HG03064 (cell line): Measurements from ENCODE around the gene CLDN34.

Experiments used
- ATAC-seq: cut with Tn5 transposase; IDR thresholded peaks from one replicate; pipeline ENCODE4 v1.9.1; 2021; ENCODE audit warnings: low read depth; ENCODE audit not compliant: unreplicated experiment

CLDN34 gene, protein sequence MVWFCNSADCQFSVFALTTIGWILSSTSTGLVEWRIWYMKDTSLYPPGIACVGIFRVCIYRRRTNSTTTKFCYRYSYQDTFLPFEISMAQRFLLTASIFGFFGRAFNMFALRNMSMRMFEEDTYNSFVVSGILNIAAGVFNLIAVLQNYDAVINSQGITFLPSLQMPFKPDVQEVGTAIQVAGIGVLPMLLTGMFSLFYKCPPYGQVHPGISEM

DNA sequence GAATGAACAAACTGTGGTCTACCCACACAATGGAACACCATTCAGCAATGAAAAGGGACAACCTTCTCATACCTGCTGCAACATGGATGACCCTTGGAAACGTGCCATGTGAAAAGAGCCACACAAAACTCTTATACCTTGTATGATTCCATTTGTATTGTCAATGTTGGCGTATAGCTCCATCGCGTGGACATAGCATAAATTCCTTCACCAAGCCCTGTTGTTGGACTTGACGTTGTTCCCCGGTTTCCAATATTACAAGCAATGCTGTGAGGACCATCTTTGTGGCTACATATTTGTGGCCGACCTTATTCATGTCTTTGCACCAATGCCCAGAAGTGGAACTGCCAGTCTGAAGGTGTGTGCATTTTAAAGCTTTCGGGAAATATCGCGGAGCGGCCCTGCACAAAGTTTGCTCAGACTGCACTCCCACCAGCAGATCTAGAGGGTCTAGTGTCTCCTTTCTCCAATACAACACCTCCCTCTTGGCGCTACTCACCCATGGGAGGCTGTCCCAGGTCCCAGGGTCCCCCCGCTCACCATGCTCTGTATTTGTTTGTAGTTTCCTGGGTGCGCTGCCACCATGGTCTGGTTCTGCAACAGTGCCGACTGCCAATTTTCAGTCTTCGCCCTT is at the start of gene CLDN34:
CLDN34 (plus strand) TSS at position 584 of the 634 bp plus-strand sequence; CDS start at position 584, 0 bp downstream.
- ATAC-seq: no peak

DNA sequence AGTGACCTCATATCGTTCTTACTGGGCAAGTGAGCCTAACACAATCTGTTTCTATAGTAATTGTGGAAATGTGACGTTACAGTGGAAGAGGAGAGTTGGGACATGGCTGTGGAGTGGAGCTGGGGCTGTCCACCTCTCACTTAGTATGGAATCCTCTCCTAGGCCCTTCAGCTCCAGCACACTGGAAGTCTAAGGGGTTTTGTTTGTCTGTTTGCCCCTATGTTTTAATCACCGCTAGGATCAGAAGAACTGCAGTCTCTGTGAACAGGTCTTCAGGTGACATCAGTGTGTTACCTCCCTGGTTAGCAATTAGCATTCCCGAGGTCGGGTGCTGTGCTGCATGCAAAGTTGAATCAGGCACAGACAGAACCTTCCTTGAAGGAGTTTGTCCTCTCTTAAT is 49.3 kb upstream of the CLDN34 start:
- no peak for ATAC-seq

DNA sequence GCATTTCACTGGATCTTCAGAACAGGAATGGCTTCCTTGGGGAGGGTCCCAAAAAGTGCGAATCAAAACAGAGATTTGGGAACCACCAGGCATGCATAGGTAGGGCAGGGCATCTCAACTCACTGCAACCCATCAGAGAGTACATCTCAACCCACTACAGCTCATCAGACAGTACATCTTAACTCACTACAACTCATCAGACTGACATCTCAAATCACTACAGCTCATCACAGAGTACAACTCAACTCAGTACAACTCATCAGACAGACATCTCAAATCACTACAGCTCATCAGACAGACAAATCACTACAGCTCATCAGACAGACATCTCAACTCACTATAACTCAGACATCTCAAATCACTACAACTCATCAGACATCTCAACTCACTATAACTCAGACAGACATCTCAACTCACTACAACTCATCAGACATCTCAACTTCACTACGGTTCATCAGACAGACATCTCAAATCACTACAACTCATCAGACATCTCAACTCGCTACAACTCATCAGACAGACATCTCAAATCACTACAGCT is 47.5 kb upstream of the CLDN34 start:
- ATAC-seq: no peak

DNA sequence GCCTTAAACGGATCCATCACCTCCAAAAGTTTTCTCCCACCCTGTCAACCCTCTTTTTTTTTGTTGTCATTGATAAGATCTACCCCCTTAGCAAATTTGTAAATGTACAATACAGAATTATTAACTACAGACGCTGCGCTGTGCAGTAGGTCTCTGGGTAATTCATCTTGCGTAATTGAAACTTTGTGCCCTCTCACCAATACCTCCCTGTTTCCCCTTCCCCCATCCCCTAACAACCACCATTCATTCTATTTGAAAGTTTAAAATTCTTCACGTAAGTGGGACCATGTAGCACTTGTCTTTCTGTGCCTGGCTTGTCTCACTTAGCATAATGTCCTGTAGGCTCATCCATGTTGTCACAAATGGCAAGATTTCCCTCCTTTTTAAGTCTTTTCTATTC is 45.8 kb upstream of the CLDN34 start:
- no peak for ATAC-seq

DNA sequence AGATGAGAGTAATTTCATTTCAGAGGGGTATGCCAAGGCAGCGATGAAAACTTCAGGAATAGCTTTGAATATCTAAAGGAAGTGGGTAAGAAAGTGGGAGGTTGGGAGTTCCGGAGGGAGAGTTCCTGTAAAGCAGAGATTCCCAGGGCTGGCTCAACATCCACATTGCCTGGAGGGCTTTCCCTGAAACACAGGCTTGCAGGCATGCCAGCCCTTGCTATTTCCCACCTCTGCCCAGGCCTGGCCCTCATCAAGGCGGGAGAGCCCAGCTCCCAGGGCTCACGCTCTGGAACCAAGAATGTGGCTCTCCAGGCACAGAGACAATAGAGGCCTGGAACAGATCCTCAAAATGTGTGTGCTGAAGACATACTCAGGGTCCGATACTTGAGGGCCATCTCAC is 43.8 kb upstream of the CLDN34 start:
- no peak for ATAC-seq

DNA sequence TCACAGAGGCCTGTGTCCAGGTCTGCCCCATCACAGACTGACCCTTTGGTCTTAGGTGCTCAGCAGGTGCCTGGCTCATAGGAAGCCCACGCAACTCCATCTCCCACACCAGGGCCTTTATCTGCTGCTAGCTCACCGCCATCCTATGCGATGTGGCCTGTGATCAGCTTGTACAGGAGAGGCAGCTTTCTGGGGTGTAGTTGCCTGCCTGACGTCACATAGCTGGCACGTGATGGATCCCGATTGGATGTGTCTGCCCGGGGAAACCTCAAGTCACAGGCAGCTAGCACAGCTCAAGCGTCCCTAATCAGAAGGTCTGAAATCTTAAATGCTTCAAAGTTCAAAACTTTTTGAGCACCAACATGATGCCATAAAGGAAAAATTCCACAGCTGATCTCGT is 41.2 kb upstream of the CLDN34 start:
- no peak for ATAC-seq

DNA sequence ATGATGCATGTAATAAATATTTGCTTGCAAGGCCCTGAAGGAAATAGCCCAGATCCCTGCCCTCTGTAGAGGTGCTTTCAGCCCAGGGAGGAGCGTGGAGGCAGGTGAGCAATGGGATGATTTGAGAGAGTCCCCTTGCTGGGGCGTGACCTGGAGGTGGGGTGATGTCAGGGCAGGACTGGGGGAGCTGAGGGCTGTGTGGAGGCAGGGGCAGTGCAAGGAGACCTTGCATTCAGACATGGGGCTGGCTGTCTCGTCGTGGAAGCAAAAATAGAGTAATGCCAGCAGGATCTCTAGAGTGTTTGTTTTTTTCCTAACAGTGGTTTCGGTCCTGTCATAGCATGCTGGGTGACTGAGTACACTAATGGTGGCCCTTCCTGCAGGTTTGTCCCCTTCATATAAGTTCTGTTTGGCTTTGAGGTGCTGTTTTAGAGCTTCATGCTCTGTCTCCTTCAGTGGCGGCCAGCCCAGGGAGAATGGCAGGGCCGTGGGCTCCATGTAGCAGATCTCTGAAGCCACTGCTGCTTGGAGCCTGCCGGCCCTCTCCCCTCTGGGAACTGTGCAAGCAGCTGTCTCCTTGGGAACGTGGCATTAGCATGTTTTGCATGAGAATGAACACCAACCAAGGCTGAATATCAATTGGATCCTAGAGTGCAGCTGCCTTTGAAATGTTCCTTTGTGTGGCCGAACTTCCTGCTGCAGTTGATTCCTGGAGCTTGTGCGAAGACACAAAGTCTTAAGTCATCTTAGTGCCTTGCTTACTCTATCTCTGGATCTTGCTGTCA is 39.3 kb upstream of the CLDN34 start:
- ATAC-seq: no peak

DNA sequence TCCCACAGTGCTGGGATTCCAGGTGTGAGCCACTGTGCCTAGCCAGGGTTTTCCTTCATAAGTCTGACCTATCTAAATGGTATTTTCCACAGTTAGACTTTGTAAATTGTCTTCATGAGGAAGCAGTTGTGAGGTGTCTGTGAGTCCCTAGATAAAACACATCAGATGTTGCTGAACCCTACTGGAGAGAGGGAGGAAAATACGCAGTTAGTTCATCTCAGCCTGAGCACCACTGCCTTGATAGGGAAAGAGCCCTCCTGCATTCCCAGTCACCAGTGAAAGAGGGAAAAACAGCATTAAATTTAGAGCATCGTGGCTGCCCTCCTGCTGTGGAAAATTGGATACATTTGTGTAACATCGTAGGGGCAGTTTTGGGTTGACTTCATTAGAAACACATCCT is 31.7 kb upstream of the CLDN34 start:
- no peak for ATAC-seq

DNA sequence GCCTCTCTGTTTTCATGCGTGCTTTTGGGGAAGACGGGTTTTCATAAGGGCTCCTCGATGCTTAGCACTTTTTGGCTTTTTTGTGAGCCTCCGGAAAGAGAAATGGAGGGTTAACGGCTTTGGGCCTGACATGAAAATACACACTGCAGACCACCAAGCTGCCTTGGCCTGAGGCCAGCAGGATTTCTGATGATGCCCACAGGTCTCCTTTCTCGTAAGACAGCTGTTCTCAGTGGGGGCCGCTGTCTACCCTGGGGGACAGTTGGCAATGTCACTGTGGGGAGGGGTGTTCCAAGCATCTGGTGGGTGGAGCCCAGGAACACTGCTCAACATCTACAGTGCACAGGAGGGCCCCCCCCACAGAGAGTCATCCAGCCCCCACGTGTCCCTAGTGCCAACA is 29.4 kb upstream of the CLDN34 start:
- no peak for ATAC-seq

DNA sequence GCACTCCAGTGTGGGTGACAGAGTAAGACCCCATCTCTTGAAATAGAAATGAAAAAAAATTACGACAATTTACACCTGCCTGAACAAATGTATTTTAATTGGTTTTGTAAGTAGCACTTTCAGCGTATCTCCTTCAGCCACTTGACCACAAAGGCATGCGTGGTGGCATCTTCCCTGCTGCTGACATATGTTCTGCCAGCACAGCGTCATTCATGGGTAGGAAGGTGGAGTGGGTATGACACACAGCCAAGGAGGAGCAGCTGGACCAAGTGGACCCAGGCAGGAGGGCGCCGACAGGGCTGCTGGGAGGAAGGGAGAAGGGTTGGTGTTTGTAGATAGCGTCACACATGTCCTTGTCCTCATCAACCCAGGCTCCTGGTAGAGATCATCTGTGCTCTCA is 28.6 kb upstream of the CLDN34 start:
- no peak for ATAC-seq

DNA sequence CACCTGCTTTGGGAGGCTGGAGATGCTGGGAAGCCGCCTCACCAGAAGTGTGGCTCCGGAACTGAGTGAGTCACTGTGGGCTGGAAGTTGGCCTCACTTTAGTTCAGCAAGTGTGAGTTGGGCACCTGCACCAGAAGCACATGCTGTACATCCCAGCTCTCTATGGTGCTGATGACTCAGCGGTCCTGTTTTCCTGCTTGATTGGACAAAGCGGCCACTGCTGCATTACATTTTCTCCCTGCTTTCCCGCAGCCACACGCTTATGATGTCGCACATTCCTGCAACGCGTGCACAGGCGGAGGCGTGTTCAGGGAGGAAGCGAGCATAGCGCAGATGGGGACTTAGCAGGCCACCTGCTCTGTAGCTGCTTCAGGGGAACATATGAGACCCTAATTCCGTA is 26.7 kb upstream of the CLDN34 start:
- no peak for ATAC-seq

DNA sequence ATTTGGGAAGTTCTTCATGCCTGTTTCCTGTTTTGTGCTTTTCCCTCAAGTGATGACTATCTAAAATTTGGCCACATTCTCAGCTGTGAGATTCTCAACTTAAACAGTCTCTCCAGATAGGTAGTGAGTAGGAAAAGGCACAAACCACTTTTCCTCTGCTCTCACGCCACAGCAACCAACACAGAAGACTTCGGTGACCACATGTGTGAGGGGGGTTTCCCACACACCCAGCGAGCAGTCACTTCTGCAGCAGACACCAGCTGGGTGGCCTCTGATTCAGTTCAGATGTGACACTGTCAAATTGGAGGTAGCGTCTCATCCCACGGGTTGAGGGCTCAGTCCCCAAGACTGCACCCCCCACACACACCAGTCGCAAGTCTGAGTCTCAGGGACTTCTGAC is 25.1 kb upstream of the CLDN34 start:
- ATAC-seq: peak; percentile 91

DNA sequence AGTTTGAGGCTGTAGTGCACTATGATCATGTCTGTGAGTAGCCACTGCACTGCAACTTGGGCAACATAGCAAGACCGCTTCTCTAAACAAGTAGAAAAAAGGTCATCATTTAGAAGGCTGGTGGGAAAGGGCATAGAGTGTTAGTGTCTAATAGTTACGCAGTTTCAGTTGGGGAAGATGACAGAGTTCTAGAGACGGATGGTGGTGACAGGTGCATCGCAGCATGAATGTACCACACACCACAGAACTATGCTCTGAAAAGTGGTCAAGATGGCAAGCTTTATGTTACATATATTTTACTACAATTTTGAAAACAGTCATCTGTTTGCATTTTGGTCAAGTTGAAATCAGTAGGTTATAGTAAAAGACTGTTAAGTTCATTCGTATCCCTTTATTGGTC is 23.7 kb upstream of the CLDN34 start:
- ATAC-seq: no peak

DNA sequence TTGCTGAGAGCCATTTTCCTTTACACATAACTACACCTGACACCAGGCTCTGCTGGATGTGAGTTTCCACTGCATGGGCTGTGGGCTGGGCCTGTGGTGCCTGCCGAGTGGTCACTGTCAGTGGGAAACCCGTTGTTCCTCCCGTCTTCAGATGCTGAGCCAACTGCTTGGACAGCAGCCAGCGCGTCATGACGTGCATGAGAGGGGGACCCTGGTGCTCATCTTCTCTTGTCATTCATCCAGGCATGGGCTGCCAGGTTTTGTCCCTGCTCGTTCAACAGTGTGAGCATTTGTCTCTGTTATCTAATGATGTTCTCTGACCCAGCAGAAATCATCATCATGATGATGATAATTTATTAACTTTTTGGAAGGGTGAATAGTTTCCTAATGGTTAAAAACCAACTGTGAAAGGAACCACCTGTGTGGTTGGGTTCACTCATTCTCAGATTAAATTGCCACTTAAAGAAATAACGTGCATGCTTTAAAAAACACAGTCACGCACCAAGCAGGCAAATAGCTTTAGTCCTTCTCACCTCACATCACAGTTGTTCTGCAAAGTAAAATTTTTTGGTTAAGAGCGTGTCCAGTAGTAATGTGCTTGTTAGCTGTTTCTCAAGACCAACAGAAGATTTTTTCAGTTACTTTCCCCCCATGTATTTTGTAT is 19.9 kb upstream of the CLDN34 start:
- no peak for ATAC-seq

DNA sequence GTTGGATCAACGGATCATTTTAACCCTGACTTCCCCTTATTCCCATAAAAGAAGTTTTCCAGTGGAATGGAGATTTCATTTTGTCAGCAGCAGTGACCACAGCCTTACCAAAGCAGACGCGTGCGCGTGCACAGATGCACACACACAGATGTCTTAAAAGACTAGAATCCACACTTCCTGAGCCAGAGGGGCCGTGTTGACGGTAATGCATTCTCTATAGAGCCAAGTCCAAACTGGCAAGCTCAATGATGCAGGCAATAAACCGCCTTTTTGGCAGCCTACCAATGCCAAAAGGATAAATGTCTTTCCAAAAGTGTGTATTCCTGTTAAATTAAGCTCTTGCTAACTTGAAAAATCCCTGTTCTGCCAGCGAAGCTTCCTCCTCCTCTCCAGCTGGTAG is 18.8 kb upstream of the CLDN34 start:
- ATAC-seq: no peak

DNA sequence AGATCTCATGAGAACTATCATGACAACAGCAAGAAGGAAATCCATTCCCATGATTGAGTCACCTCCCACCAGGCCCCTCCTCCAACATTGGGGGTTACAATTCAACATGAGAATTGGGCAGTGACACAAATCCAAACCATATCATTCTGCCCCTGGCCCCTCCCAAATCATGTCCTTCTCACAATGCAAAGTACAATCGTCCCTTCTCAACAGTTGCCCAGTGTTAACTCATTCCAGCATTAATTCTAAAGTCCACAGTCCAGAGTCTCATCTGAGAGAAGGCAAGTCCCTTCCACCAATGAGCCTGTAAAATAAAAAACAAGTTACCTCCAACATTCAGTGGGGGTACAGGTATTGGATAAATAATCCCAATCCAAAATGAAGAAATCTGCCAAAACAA is 14.9 kb upstream of the CLDN34 start:
- no peak for ATAC-seq

DNA sequence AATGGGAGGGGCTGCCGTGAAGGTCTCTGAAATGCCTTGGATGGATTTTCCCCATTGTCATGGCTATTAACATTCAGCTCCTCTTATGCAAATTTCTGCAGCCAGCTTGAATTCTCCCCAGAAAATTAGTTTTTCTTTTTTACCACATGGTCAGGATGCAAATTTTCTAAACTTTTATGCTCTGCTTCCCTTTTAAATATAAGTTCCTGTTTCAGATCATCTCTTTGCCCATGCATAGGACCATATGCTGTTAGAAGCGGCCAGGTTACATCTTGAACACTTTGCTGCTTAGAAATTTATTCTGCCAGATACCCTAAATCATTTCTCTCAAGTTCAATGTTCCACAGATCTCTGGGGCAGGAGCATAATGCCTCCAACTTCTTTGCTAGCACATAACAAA is 13.8 kb upstream of the CLDN34 start:
- no peak for ATAC-seq

DNA sequence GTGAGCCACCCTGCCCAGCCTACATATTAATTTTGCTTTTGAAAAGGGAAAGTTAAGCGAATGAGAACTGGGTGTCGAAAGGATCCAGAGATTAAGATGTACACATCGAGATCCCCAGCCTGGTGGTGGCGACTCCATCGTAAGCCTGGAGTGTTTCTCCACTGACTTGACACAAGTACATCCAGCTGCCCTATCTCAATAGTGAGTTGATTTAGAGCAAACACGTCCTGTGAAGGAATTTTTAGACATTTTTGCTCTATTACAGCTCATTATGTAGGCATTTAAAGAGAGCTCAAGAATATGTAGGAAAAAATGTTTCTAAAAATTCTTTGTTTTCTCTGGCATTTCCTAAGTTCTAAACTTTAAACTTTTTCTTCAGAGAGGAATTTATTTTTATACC is 11.7 kb upstream of the CLDN34 start:
- ATAC-seq: no peak

DNA sequence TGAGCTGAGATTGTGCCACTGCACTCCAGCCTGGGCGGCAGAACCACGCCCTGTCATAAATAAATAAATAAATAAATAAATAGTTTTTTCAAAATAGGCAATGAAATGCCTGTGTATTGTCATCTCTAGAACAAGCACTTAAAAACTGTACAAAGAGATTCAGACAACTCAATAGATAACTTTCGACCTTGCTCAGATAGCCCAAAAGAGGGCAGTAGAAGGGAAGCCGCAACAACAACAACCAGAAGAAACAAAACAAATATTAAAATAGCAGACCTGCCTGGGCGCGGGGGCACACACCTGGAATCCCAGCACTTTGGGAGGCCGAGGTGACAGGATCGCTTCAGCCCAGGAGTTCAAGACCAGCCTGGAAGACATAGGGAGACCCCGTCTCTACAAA is 9.4 kb upstream of the CLDN34 start:
- ATAC-seq: no peak

DNA sequence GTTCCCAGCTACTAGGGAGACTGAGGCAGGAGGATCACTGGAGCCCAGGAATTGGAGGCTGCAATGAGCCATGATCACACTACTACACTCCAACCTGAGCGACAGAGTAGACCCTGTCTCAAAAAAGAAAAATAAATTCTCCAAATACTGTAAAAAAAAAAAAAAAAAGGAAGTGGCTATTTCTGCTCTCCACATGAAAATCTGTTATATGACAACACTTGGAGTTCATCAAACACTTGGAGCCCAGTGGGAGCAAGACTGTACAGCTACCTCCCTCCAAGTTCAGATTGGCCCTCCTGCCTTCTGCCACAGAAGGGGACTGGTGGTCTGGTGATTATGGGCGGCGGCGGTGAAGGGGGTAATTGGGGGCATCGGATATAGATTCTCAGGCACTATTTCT is 9.0 kb upstream of the CLDN34 start:
- no peak for ATAC-seq

DNA sequence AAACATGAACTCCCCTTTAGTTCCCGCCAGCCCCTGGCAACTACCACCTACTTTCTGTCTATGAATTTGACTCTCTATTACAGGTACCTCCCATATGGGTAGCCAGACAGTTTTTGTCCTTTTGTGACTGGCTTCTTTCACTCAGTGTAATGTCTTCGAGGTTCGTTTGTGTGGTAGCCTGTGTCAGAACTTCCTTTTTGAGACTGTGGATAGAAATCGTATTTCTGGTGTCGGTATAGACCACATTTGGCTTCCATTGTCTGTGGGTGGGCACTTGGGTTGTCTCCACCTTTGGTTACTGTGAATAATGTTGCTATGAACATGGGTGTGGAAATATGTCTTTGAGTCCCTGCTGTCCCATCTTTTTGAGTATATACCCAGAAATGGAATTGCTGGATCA is 5.4 kb upstream of the CLDN34 start:
- ATAC-seq: no peak
